ENCODE results near the gene HSP90AB1. TPM values are rescaled to one million over a fixed set of nuclear protein-coding genes. Genes with fewer than 3 reads are reported as not detected.

The HSP90AB1 gene
- total RNA-seq, 2 experiments from 2014 or later, result 2,120 to 2,263 TPM

DNA sequence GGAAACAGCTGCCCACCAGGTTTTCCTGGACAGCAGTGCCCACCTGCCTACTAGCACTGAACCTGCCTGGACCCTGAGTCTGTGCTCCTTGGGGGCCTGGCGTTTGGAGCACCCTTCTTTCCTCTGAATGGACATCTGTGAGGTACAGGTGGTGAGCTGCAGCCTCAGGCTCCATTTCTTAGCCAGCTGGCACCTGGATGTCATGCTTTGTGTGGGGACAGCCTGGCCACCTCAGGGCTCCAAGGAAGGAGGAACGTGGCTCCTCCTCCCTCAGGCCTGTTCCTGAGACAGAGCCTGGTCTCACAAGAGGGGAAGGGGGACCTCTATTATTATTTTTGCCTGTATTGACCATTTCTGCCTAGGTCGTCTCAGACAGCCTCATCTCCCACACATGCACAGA is 31.4 kb downstream of the HSP90AB1 start:
- POLR2A ChIA-PET, result no interaction called here
- H3K4me3 Mint-ChIP-seq, result no peak overlapping the region
- ATAC-seq (no peak), DNase-seq (no peak)
- H3K27me3 Mint-ChIP-seq, result peaks cover 29% of the 10 kb centered on the region
- CTCF ChIA-PET, result interaction anchor here (0.6 to 2.9 kb wide), 7 partner anchors 10 to 448 kb away, joined by 3 to 14 read pairs (median 5); partner anchors contain the start of gene AARS2
- intact Hi-C loops (cut with DNase I, micrococcal nuclease), result no loop called here
- H3K4me1 Mint-ChIP-seq, result no peaks in the 10 kb centered on the region
- H3K36me3 Mint-ChIP-seq (ENCODE audit: low read depth), result no peaks in the 10 kb centered on the region
- H3K9me3 Mint-ChIP-seq (ENCODE audit: low read depth), result no peaks in the 10 kb centered on the region
- H3K27ac Mint-ChIP-seq, result no peak overlapping the region

DNA sequence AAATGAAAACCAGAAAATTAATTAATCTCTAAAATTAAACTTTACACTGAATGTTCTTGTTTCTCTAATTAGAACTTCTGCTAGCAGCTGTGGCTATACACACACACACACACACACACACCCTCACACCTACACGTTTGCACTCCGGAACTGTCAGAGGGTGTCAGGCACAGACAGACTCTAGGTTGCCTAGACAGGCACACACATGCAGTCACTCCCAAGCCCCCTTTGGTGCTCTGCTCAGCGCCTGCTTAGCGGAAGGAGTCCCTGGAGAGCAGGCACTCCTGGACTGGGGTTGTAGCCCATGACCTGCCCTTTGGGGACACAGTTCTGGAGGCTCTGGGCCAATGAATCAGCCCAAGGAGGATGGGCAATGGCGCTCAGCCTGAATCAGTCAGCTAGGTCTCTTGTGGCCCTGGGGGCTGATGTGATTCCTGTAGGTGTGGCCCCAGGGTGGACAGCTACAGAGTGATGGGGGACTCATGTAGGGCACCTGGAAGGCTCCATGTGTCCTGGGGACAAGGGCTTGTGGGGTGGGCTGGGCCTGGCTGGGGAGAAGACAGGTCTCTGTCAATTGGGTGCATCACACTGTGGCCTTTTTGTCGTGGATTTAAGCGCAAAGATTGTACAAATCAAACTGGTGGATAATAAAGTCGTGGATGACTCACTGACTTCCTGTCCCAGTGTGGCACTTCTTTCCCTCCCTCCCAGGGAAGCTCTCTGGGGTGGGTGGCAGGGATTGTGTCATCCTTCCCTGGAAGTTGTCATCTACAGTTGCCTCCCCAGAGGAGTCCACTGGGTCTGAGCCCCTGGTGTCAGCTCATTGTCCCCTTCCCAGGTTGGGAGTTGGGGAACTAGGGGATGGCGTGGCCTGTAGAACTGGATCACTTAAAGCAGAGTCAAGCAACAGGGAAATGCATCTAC is 32.1 kb downstream of the HSP90AB1 start:
- ATAC-seq (no peak), DNase-seq (no peak)
- POLR2A ChIA-PET, result interaction anchor here (0.6 to 0.8 kb wide), 2 partner anchors 91 to 1832 kb away, joined by 3 to 4 read pairs; no protein-coding TSS in a partner anchor
- intact Hi-C loops (cut with DNase I, micrococcal nuclease), result no loop called here
- H3K27me3 Mint-ChIP-seq, result peaks cover 28% of the 10 kb centered on the region
- CTCF ChIA-PET, result interaction anchor here (0.7 to 1.5 kb wide), 5 partner anchors 10 to 608 kb away, joined by 3 to 8 read pairs (median 3); partner anchors contain the start of gene AARS2
- H3K27ac Mint-ChIP-seq, result no peak overlapping the region
- H3K9me3 Mint-ChIP-seq (ENCODE audit: low read depth), result no peaks in the 10 kb centered on the region
- H3K4me1 Mint-ChIP-seq, result no peaks in the 10 kb centered on the region
- no peaks in the 10 kb centered on the region for H3K36me3 Mint-ChIP-seq (ENCODE audit: low read depth)
- no peak overlapping the region for H3K4me3 Mint-ChIP-seq

DNA sequence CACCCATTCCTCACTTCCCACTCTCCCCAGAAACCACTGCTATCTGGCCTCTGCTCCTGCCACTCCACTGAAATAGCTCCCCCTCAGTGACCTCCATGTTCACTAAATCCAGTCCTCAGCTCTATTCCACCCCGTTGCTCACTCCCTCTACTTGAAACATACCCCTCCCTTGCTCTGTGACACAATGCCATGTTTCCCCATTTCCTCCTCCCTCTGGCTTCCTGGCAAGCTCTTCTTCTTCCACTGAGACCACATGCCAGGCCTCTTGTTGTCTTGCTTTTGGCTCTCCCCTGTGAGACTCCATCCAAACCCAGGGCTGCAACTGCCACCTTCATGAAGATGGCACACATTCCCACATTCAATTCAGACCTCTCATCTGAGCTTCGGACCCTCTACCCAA is 37.2 kb downstream of the HSP90AB1 start:
- CTCF ChIA-PET, result interaction anchor here (1.0 to 2.7 kb wide), 3 partner anchors 8 to 29 kb away, joined by 3 to 13 read pairs (median 3); partner anchors contain the start of gene AARS2
- Mint-ChIP-seq H3K27ac (no peak overlapping the region), H3K27me3 (peaks cover 32% of the 10 kb centered on the region), H3K4me3 (no peak overlapping the region), H3K36me3 (ENCODE audit: low read depth) (no peaks in the 10 kb centered on the region), H3K9me3 (ENCODE audit: low read depth) (no peaks in the 10 kb centered on the region), H3K4me1 (no peaks in the 10 kb centered on the region)
- DNase-seq, result no peak
- intact Hi-C loops (cut with DNase I, micrococcal nuclease), result no loop called here
- POLR2A ChIA-PET, result no interaction called here
- no peak for ATAC-seq

DNA sequence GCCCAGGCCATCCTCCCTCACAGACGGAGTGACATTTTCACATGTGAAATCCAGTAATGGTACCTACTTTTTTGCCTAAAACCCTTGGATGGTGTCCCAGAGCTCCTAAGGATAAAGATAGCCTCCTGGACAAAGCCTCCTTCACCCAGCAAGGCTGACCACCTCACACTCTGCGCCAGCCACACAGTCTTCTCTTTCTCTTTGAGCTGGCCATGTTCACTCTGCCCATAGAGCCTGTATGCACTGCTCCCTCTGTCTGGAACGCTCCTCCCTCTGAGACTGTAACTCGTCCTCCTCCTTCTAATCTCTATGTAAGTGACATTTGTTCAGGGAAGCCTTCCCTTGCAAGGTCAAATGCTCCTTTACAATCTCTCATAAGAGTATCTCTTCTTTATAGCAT is 38.0 kb downstream of the HSP90AB1 start:
- Mint-ChIP-seq H3K9me3 (ENCODE audit: low read depth) (no peaks in the 10 kb centered on the region), H3K27me3 (peaks cover 34% of the 10 kb centered on the region), H3K36me3 (ENCODE audit: low read depth) (no peaks in the 10 kb centered on the region), H3K27ac (no peak overlapping the region), H3K4me3 (no peak overlapping the region), H3K4me1 (no peaks in the 10 kb centered on the region)
- intact Hi-C loops (cut with DNase I, micrococcal nuclease), result no loop called here
- CTCF ChIA-PET, result interaction anchor here (0.7 to 2.7 kb wide), 2 partner anchors 12 to 16 kb away, joined by 3 to 13 read pairs; no protein-coding TSS in a partner anchor
- ATAC-seq (no peak), DNase-seq (no peak)
- POLR2A ChIA-PET, result no interaction called here

DNA sequence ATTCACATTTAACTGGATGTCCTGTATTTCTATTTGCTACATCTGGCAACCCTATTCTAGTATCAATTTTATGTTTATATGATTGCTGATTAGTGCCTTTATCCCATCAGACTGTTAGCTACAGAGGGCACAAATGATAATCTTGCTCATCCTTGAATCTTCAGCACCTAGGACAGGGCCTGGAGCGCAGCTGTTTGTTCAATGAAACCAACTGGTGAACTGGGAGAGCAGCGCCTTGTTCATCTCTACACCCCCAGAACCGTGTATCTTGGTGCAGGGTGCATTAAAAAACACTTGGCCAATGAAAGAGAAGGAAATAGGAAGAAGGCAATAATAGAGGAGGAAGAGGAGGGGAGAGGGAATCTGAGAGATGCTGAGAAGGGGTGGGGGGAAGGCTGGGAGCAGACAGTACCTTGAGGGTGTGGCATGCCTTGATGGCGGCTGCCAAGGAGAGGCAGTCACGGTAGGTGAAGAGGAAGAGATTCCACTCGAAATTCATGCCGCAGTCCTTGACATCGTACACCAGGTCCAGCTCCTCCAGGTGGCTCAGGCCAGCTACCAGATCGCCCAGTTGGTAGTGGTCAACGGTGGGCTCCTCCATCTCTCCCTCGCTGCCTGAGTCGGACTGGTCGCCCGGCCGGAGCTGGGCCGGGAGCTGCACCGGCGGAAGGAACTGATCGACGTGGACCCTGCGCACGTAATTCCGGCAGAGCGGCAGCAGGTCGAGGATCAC is 38.8 kb downstream of the HSP90AB1 start:
- H3K9me3 Mint-ChIP-seq (ENCODE audit: low read depth), result no peaks in the 10 kb centered on the region
- no peak overlapping the region for H3K4me3 Mint-ChIP-seq
- intact Hi-C loops (cut with DNase I, micrococcal nuclease), result no loop called here
- no peaks in the 10 kb centered on the region for H3K4me1 Mint-ChIP-seq
- H3K27ac Mint-ChIP-seq, result no peak overlapping the region
- DNase-seq (no peak), ATAC-seq (no peak)
- no peaks in the 10 kb centered on the region for H3K36me3 Mint-ChIP-seq (ENCODE audit: low read depth)
- ChIA-PET POLR2A (no interaction called here), CTCF (interaction anchor here (0.7 to 2.7 kb wide), 2 partner anchors 11 to 17 kb away, joined by 3 to 13 read pairs; no protein-coding TSS in a partner anchor)
- H3K27me3 Mint-ChIP-seq, result peaks cover 40% of the 10 kb centered on the region

DNA sequence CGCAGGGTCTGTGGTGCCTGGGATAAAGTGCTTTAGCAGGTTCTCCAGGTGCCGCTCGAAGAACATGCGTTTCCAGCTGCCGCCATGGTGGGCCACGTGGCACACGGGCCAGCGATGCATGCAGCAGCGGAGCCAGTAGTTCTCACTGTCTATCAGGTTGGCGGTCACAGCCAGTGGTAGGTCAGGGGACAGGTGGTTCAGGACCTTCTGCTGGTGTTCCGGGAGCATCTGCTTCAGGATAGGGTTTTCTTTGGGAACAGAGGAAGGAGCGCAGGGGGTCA is 39.3 kb downstream of the HSP90AB1 start:
- no peak for DNase-seq
- Mint-ChIP-seq H3K4me3 (no peak overlapping the region), H3K27ac (no peak overlapping the region), H3K36me3 (ENCODE audit: low read depth) (no peaks in the 10 kb centered on the region), H3K27me3 (peaks cover 43% of the 10 kb centered on the region), H3K4me1 (no peaks in the 10 kb centered on the region), H3K9me3 (ENCODE audit: low read depth) (no peaks in the 10 kb centered on the region)
- no peak for ATAC-seq
- intact Hi-C loops (cut with DNase I, micrococcal nuclease), result no loop called here
- POLR2A ChIA-PET, result no interaction called here
- CTCF ChIA-PET, result no interaction called here

DNA sequence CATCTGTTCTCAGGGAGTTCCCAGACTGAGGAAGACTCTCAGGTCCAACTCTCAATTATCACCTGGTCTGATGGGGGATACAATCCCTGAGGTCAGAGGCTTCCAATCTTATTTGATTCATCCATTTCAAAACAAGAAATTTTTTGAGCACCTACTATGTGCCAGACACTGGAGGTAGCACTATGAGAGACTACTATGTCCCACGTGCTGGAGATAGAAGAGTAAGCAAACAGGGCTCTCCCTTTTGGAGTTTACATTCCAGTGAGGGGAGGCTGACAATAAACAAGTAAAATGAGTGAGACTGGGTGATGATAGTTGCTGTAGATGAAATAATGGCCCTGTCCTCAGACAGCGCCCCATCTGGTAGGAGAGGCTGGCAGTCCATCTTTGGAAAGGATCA is 39.8 kb downstream of the HSP90AB1 start:
- no peak for ATAC-seq

DNA sequence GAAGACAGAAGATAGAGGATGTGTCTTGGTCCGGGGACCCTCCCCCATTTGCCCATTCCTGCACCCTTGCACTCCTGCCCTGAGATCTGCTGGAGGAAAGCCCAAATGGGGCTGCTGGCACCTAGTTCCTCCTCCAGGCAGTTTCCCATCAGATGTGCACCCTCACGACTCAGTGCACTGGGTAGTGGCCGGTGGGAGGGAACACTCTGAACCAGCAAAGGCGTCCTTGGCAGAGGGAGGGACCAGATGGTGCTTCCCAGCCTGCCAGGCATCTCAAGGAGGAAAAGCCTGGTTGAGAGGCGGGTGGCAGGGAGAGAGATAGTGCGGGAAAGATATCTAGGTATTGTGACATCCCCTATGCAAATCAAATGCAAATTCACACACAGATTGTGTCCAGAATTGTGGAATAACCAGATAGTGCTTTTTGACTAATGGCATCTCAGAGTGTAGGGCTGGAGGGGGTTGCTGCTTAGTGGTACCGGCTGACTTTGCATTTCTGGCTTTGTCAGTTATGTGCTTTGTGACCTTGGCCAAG is 42.9 kb downstream of the HSP90AB1 start:
- peaks cover 54% of the 10 kb centered on the region for H3K27me3 Mint-ChIP-seq

More for the DNA sequence above, 39.8 kb downstream of the HSP90AB1 start:
- H3K4me1 Mint-ChIP-seq, result no peaks in the 10 kb centered on the region
- H3K9me3 Mint-ChIP-seq (ENCODE audit: low read depth), result no peaks in the 10 kb centered on the region
- no peak for DNase-seq
- POLR2A ChIA-PET, result no interaction called here
- H3K27me3 Mint-ChIP-seq, result peaks cover 47% of the 10 kb centered on the region
- no peak overlapping the region for H3K4me3 Mint-ChIP-seq
- no peak overlapping the region for H3K27ac Mint-ChIP-seq
- intact Hi-C loops (cut with DNase I, micrococcal nuclease), result no loop called here
- CTCF ChIA-PET, result interaction anchor here (0.6 kb wide), 1 partner anchor 92 kb away, joined by 3 read pairs; no protein-coding TSS in a partner anchor
- H3K36me3 Mint-ChIP-seq (ENCODE audit: low read depth), result no peaks in the 10 kb centered on the region

DNA sequence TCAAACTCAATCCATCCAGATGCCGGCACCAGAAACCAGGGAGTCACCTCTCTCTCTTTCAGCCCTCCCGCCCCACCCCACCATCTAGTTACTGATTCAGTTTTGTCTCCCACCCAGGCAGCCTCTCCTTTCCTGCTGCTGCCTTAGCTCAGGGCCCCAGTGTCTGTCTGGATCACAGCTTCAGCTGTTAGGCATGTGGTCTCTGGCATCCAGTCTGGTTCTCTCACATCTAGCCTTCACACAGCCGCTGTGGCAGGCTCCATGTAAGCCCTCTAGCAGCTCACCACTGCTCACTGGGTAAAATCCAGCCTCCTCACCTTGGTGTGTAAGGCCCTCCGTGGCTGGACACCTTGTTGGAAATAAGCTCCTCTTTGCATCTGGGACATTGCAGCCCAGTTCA is 44.9 kb downstream of the HSP90AB1 start:
- ChIA-PET CTCF (interaction anchor here (0.6 to 2.0 kb wide), 6 partner anchors 8 to 54 kb away, joined by 3 to 6 read pairs (median 4); partner anchors contain the start of genes AARS2 and SPATS1), POLR2A (no interaction called here)
- peaks cover 63% of the 10 kb centered on the region for H3K27me3 Mint-ChIP-seq
- no peaks in the 10 kb centered on the region for H3K36me3 Mint-ChIP-seq (ENCODE audit: low read depth)
- H3K9me3 Mint-ChIP-seq (ENCODE audit: low read depth), result no peaks in the 10 kb centered on the region
- H3K27ac Mint-ChIP-seq, result no peak overlapping the region
- H3K4me1 Mint-ChIP-seq, result peaks cover 2% of the 10 kb centered on the region
- DNase-seq (no peak), ATAC-seq (no peak)
- H3K4me3 Mint-ChIP-seq, result no peak overlapping the region
- intact Hi-C loops (cut with DNase I, micrococcal nuclease), result no loop called here

More for the DNA sequence above, 42.9 kb downstream of the HSP90AB1 start:
- Mint-ChIP-seq H3K36me3 (ENCODE audit: low read depth) (no peaks in the 10 kb centered on the region), H3K27ac (no peak overlapping the region), H3K9me3 (ENCODE audit: low read depth) (no peaks in the 10 kb centered on the region), H3K4me1 (no peaks in the 10 kb centered on the region), H3K4me3 (no peak overlapping the region)
- ChIA-PET POLR2A (no interaction called here), CTCF (no interaction called here)
- ATAC-seq (no peak), DNase-seq (no peak)
- intact Hi-C loops (cut with DNase I, micrococcal nuclease), result no loop called here

DNA sequence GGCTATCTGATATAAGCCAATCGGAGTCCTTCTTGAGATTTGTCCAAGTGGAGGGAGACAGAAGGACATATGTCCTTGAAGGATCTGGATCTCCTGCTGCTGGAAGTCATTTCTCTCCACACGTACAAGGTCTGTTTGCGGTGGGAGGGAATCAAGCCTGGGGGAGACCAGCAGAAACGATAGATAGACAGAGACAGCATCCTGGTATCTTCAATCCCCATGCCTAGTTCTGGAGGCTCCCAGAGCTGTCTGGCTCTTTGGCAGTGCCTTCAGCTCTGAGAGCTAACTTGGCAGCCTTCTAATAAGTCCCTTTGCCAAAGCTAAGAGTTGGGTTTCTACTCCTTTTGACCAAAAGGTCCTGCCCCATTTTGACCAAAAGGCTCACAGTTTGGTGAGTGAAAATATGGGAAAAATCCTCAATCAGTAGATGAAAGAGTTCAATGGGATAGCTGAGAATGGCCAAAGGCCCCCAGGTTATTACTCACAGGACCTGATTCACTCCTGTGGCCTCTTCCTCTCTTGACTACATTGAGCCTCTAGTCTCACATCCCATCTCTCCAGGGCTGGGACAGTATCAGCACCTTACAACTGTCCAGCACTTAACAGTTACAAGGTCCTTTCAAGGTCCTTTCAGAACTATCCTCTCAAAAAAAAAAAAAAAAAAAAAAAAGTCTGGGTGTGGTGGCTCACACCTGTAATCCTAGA is 45.9 kb downstream of the HSP90AB1 start:
- H3K36me3 Mint-ChIP-seq (ENCODE audit: low read depth), result no peaks in the 10 kb centered on the region
- CTCF ChIA-PET, result interaction anchor here (0.5 to 2.0 kb wide), 7 partner anchors 13 to 211 kb away, joined by 3 to 6 read pairs (median 3); partner anchors contain the start of genes AARS2 and SPATS1
- DNase-seq, result no peak
- POLR2A ChIA-PET, result no interaction called here
- no peak overlapping the region for H3K27ac Mint-ChIP-seq
- intact Hi-C loops (cut with DNase I, micrococcal nuclease), result no loop called here
- H3K4me3 Mint-ChIP-seq, result no peak overlapping the region
- peaks cover 6% of the 10 kb centered on the region for H3K4me1 Mint-ChIP-seq
- no peaks in the 10 kb centered on the region for H3K9me3 Mint-ChIP-seq (ENCODE audit: low read depth)
- ATAC-seq, result no peak
- H3K27me3 Mint-ChIP-seq, result peaks cover 57% of the 10 kb centered on the region
